GM12878 (cell line): Measurements from ENCODE around the gene DTX2. TPM values are rescaled to one million over a fixed set of nuclear protein-coding genes. Genes with fewer than 3 reads are reported as not detected.

Experiments used
- ATAC-seq: fragments of 200-7000 bp; cut with Tn5 transposase; 3 replicates; pipeline ENCODE4 v1.9.1; 2020; ENCODE audit warnings: mild to moderate bottlenecking, moderate library complexity
- BruUV-seq: library from RNA; stranded (reverse); fragments of 400-500 nt; replicated peaks from 2 replicates; lab custom pipeline; 2021; lab: Mats Ljungman, UMichigan
- CTCF ChIA-PET: fragments of 300-600 bp; sonication (Branson Sonifier 250); formaldehyde crosslinking; extraction: SDS; loops from one replicate; lab custom pipeline; 2021; ENCODE audit warnings: inconsistent platforms; lab: Yijun Ruan, JAX
- POLR2A ChIA-PET: fragments of 350-600 bp; formaldehyde crosslinking; extraction: SDS; loops from one replicate; lab custom pipeline; 2021; ENCODE audit warnings: inconsistent platforms; lab: Charles Lee
- RAD21 ChIA-PET: fragments of 300-600 bp; sonication (Branson Sonifier 250); formaldehyde crosslinking; loops from one replicate; lab custom pipeline; 2023; ENCODE audit warnings: antibody characterized with exemption; ENCODE audit not compliant: unreplicated experiment; lab: Charles Lee
- SMC1A ChIA-PET: fragments of 300-600 bp; sonication (Branson Sonifier 250); formaldehyde crosslinking; loops from one replicate; lab custom pipeline; 2023; ENCODE audit not compliant: unreplicated experiment, uncharacterized antibody; lab: Charles Lee
- DNase-seq: peaks from one replicate; pipeline ENCODE4 v3.0.0-alpha.2; 2011; ENCODE audit warnings: low read depth, low spot score
- FAIRE-seq: peaks from 3 replicates; lab custom pipeline; 2011; peaks lifted over from hg19 to GRCh38; lab: Jason Lieb, UNC
- H2AFZ ChIP-seq: 2 replicates; pipeline ENCODE4 v1.6.0; 2011; ENCODE audit warnings: low read depth, low read length, control low read depth; ENCODE audit not compliant: control insufficient read depth
- H3K27ac ChIP-seq: 2 replicates; pipeline ENCODE4 v1.5.1; 2011; ENCODE audit warnings: control low read depth; ENCODE audit not compliant: control insufficient read depth, insufficient read depth
- H3K27me3 ChIP-seq, 2 experiments: replicated peaks in 1 of 2; 2 replicates each; pipeline versions ENCODE4 v1.6.0 to v1.6.1; 2011; ENCODE audit warnings: low read length in 1 of 2; ENCODE audit not compliant: control insufficient read depth in 2 of 2, insufficient read depth in 2 of 2
- H3K36me3 ChIP-seq, 2 experiments: 2 replicates each; pipeline ENCODE4 v1.5.1; 2011; ENCODE audit warnings: low read length in 1 of 2; ENCODE audit not compliant: control insufficient read depth in 2 of 2, insufficient read depth in 2 of 2
- H3K4me1 ChIP-seq: 2 replicates; pipeline ENCODE4 v1.6.1; 2011; ENCODE audit warnings: mild to moderate bottlenecking, low read length, moderate library complexity, mixed read lengths; ENCODE audit not compliant: control insufficient read depth, insufficient read depth
- H3K4me2 ChIP-seq: 2 replicates; pipeline ENCODE4 v1.6.0; 2011; ENCODE audit warnings: control low read depth; ENCODE audit not compliant: control insufficient read depth, insufficient read depth
- H3K4me3 ChIP-seq: fragments of 200-600 bp; sonication (generic); 2 replicates; pipeline ENCODE4 v1.5.1; 2016
- H3K79me2 ChIP-seq: 2 replicates; pipeline ENCODE4 v1.6.0; 2011; ENCODE audit warnings: low read length; ENCODE audit not compliant: control insufficient read depth, insufficient read depth
- H3K9ac ChIP-seq: 2 replicates; pipeline ENCODE4 v1.8.0; 2011; ENCODE audit warnings: low read length, control low read depth, mixed read lengths; ENCODE audit not compliant: control insufficient read depth, insufficient read depth
- H3K9me3 ChIP-seq: replicated peaks from 3 replicates; pipeline ENCODE4 v1.5.1; 2011; ENCODE audit warnings: mild to moderate bottlenecking, low read length; ENCODE audit not compliant: control insufficient read depth, insufficient read depth
- H4K20me1 ChIP-seq: 2 replicates; pipeline ENCODE4 v1.6.0; 2011; ENCODE audit not compliant: control insufficient read depth, insufficient read depth
- ATF2 ChIP-seq: IDR thresholded peaks from 2 replicates; pipeline ENCODE4 v1.6.1; 2012; ENCODE audit warnings: low read length, inconsistent platforms
- CEBPB ChIP-seq, 2 experiments: fragments of 150-350 bp in 1 of 2; IDR thresholded peaks; 2 replicates each; pipeline ENCODE4 v1.6.1; 2012 to 2014; ENCODE audit warnings: low read depth in 2 of 2, low read length in 2 of 2, borderline replicate concordance in 1 of 2, inconsistent platforms in 1 of 2
- E2F4 ChIP-seq: IDR thresholded peaks from 2 replicates; pipeline ENCODE4 v1.6.1; 2012; ENCODE audit warnings: low read depth, low read length, improper control_type of control experiment
- EZH2 ChIP-seq: IDR thresholded peaks from 2 replicates; pipeline ENCODE4 v1.6.1; 2012; ENCODE audit warnings: low read depth, mild to moderate bottlenecking, control low read depth, inconsistent platforms, low read length, borderline replicate concordance; ENCODE audit not compliant: control insufficient read depth
- IKZF1 ChIP-seq: fragments of 450-650 bp; conservative IDR thresholded peaks from 2 replicates; pipeline ENCODE4 v1.6.1; 2017; ENCODE audit warnings: antibody characterized with exemption, mild to moderate bottlenecking
- IRF5 ChIP-seq: fragments of 450-650 bp; IDR thresholded peaks from 2 replicates; pipeline ENCODE4 v1.6.1; 2017; ENCODE audit warnings: borderline replicate concordance
- NFIC ChIP-seq: IDR thresholded peaks from 2 replicates; pipeline ENCODE4 v1.6.1; 2012; ENCODE audit warnings: low read depth, mild to moderate bottlenecking, inconsistent platforms, low read length, moderate library complexity
- NFXL1 ChIP-seq: fragments of 450-650 bp; IDR thresholded peaks from 2 replicates; pipeline ENCODE4 v1.6.1; 2017; ENCODE audit warnings: antibody characterized with exemption, mild to moderate bottlenecking, borderline replicate concordance
- POLR2A ChIP-seq: IDR thresholded peaks from 2 replicates; pipeline ENCODE4 v1.6.1; 2011; ENCODE audit warnings: low read depth, mild to moderate bottlenecking, low read length
- REST ChIP-seq: IDR thresholded peaks from 2 replicates; pipeline ENCODE4 v1.6.1; 2012; ENCODE audit warnings: mild to moderate bottlenecking, low read depth, low read length
- ZBTB40 ChIP-seq: fragments of 450-650 bp; IDR thresholded peaks from 2 replicates; pipeline ENCODE4 v1.6.1; 2016; ENCODE audit warnings: mild to moderate bottlenecking, moderate library complexity, borderline replicate concordance
- whole genome bisulfite sequencing: methylation state at CpG from one replicate; pipeline ENCODE4 v1.1.6; 2016; ENCODE audit warnings: low lambda C conversion rate; ENCODE audit not compliant: insufficient replicate concordance, insufficient coverage; ENCODE audit errors: missing lambda C conversion rate; 5-methylcytosine and 5-hydroxymethylcytosine counted together
- in situ Hi-C: fragments of 300-500 bp; cut with MboI; formaldehyde crosslinking; loops from 9 replicates; pipeline ENCODE4 v1.14.3; 2018; ENCODE audit warnings: mixed read lengths
- intact Hi-C: fragments of 100-400 bp; cut with micrococcal nuclease; formaldehyde crosslinking; loops from one replicate; pipeline ENCODE4 v1.14.2; 2022; ENCODE audit not compliant: unreplicated experiment
- polyA plus RNA-seq, 11 experiments: library from polyadenylated mRNA; depleted of rRNA in 4 of 11; unstranded in 6 of 11; stranded (reverse) in 5 of 11; fragments of >200 nt; fragmentation: Nextera tagmentation in 4 of 11; fragmentation: Illumina TruSeq in 1 of 11; extraction: Ambion mirVana in 4 of 11; extraction: Trizol in 1 of 11; gene quantifications; 1 replicate in 1 of 11; 2 replicates in 10 of 11; pipeline versions ENCODE4 v1.2.1 to v1.2.3, GENCODE V29; 2011 to 2016; ENCODE audit warnings: inconsistent platforms in 2 of 11, missing spikeins in 2 of 11, low read depth in 1 of 11
- total RNA-seq, 4 experiments: library from RNA; depleted of rRNA in 3 of 4; stranded (reverse); fragments of >200 nt in 3 of 4; fragmentation: Illumina TruSeq in 1 of 4; extraction: Trizol in 1 of 4; gene quantifications; 2 replicates each; pipeline versions ENCODE4 v1.2.1 to v1.2.3, GENCODE V29; 2013 to 2021

Gene DTX2
- total and polyA plus RNA-seq, 10 of the 15 experiments (the other 5 are each of a cell fraction or from before 2014, with no cell fraction given) = 0.14 to 31.0 (median 11.0) TPM

- Histone ChIP-seq H3K4me1 (no peaks in the 10 kb centered on the region), H3K36me3 (no peaks in the 10 kb centered on the region), H3K4me3 (no peak overlapping the region), H4K20me1 (no peaks in the 10 kb centered on the region), H3K4me2 (no peak overlapping the region), H2AFZ (no peak overlapping the region), H3K27me3 (no peaks in the 10 kb centered on the region), H3K27ac (no peak overlapping the region), H3K9me3 (no peaks in the 10 kb centered on the region), H3K79me2 (no peaks in the 10 kb centered on the region), H3K9ac (no peak overlapping the region)
- BruUV-seq = no TSS peak
- DNase-seq (no peak), ATAC-seq (no peak), FAIRE-seq (no peak)
- CTCF ChIA-PET = interaction anchor here (0.6 kb wide), 1 partner anchor 94 kb away, joined by 3 read pairs; no protein-coding TSS in a partner anchor
- intact Hi-C loops (no loop called here), in situ Hi-C loops (no loop called here)
- RAD21 ChIA-PET = interaction anchor here (0.8 kb wide), 1 partner anchor 120 kb away, joined by 3 read pairs; no protein-coding TSS in a partner anchor
- POLR2A ChIA-PET = no interaction called here
- WGBS = 20% methylated on average over 5 of the region's 5 CpGs
- SMC1A ChIA-PET = no interaction called here
- TF ChIP-seq ZBTB40 (no peak), NFXL1 (no peak), REST (no peak), POLR2A (no peak), IKZF1 (no peak), E2F4 (no peak), EZH2 (no peak), IRF5 (no peak), ATF2 (no peak), NFIC (no peak), CEBPB (IDR thresholded peaks at IDR 0.05; ENCODE audit: borderline replicate concordance in 1 of 2, low read depth in 2 of 2, low read length in 2 of 2) (no peak)
Measured at GRCh38 chr7:76412249-76412648, 49.3 kb upstream of the DTX2 start.
